Naive thymus-derived CD4-positive, alpha-beta T cell (primary cell): ENCODE measurements around the gene RTTN. TPM values are rescaled to one million over a fixed set of nuclear protein-coding genes. Genes with fewer than 3 reads are reported as not detected.
"Not testable (repeated sequence)": the region's sequence is repeated elsewhere in the genome, so short reads cannot be mapped to it uniquely, and the experiment has no call there.

Source experiments
- ATAC-seq: fragments of 150-1000 bp; cut with Tn5 transposase; 2 replicates; pipeline ENCODE4 v1.10.0; 2021; ENCODE audit warnings: mild to moderate bottlenecking, moderate library complexity
- CTCF ChIA-PET: fragments of 350-600 bp; sonication (Branson Sonifier 250); formaldehyde crosslinking; loops from one replicate; lab custom pipeline; 2021; ENCODE audit warnings: antibody characterized with exemption; lab: Charles Lee
- POLR2A ChIA-PET: fragments of 350-600 bp; sonication (Branson Sonifier 250); formaldehyde crosslinking; loops from one replicate; lab custom pipeline; 2021; ENCODE audit warnings: antibody characterized with exemption, inconsistent platforms; lab: Charles Lee
- DNase-seq, 9 donors: peaks; one replicate each; pipeline versions ENCODE4 v3.0.0 to v3.0.0-alpha.2; 2020 to 2022; ENCODE audit warnings: mixed read lengths in 1 of 9
- H3K27ac ChIP-seq: one replicate; pipeline ENCODE4 v1.7.0; 2013; ENCODE audit warnings: mild to moderate bottlenecking, low read depth, low read length, moderate library complexity
- H3K27me3 ChIP-seq, 2 donors: one replicate each; pipeline ENCODE4 v1.7.0; 2013; ENCODE audit warnings: low read length in 2 of 2, mild to moderate bottlenecking in 2 of 2, moderate library complexity in 2 of 2; ENCODE audit not compliant: control insufficient read depth in 2 of 2, insufficient read depth in 2 of 2
- H3K36me3 ChIP-seq, 3 experiments: 1 replicate in 2 of 3; 2 replicates in 1 of 3; pipeline ENCODE4 v1.7.0; 2013; ENCODE audit warnings: low read length in 3 of 3, mild to moderate bottlenecking in 3 of 3, moderate library complexity in 1 of 3; ENCODE audit not compliant: insufficient read depth in 3 of 3, control insufficient read depth in 2 of 3
- H3K4me1 ChIP-seq, 2 donors: one replicate each; pipeline ENCODE4 v1.7.0; 2013; ENCODE audit warnings: low read length in 2 of 2, mild to moderate bottlenecking in 2 of 2, moderate library complexity in 1 of 2; ENCODE audit not compliant: control insufficient read depth in 2 of 2, insufficient read depth in 2 of 2
- H3K4me3 ChIP-seq: 2 replicates; pipeline ENCODE4 v1.7.0; 2013; ENCODE audit warnings: mild to moderate bottlenecking, low read length
- H3K9me3 ChIP-seq, 3 experiments: 1 replicate in 2 of 3; 2 replicates in 1 of 3; pipeline ENCODE4 v1.7.0; 2013; ENCODE audit warnings: low read length in 3 of 3; ENCODE audit not compliant: control insufficient read depth in 2 of 3
- H3K27ac Mint-ChIP-seq, 9 donors: one replicate each; pipeline ENCODE4 v1.8.0; 2020 to 2022; ENCODE audit warnings: mixed read lengths in 9 of 9, mild to moderate bottlenecking in 8 of 9, moderate library complexity in 5 of 9, inconsistent platforms in 2 of 9
- H3K27me3 Mint-ChIP-seq, 5 donors: one replicate each; pipeline ENCODE4 v1.8.0; 2021 to 2022; ENCODE audit warnings: mixed read lengths in 5 of 5, mild to moderate bottlenecking in 1 of 5
- H3K36me3 Mint-ChIP-seq, 5 donors: one replicate each; pipeline ENCODE4 v1.8.0; 2020 to 2022; ENCODE audit warnings: mixed read lengths in 5 of 5, mild to moderate bottlenecking in 3 of 5, inconsistent platforms in 1 of 5
- H3K4me1 Mint-ChIP-seq, 7 donors: one replicate each; pipeline ENCODE4 v1.8.0; 2020 to 2022; ENCODE audit warnings: mixed read lengths in 7 of 7, mild to moderate bottlenecking in 3 of 7, inconsistent platforms in 1 of 7
- H3K4me3 Mint-ChIP-seq, 10 donors: one replicate each; pipeline ENCODE4 v1.8.0; 2020 to 2022; ENCODE audit warnings: mild to moderate bottlenecking in 10 of 10, mixed read lengths in 10 of 10, moderate library complexity in 6 of 10, inconsistent platforms in 2 of 10
- H3K9me3 Mint-ChIP-seq, 11 donors: one replicate each; pipeline ENCODE4 v1.8.0; 2020 to 2022; ENCODE audit warnings: mixed read lengths in 11 of 11, mild to moderate bottlenecking in 4 of 11, inconsistent platforms in 1 of 11, moderate library complexity in 1 of 11
- intact Hi-C, 2 donors: fragments of 100-400 bp; cut with micrococcal nuclease; formaldehyde crosslinking; loops; one replicate each; pipeline ENCODE4 v1.15.1; 2023
- polyA plus RNA-seq, 2 donors: library from polyadenylated mRNA; unstranded; fragments of 300-500 nt; fragmentation: Illumina TruSeq; gene quantifications; one replicate each; pipeline ENCODE4 v1.2.3, GENCODE V29; 2021
- total RNA-seq, 6 experiments: library from RNA in 5 of 6; stranded (reverse) in 5 of 6; gene quantifications; 1 replicate in 5 of 6; 2 replicates in 1 of 6; pipeline ENCODE4 v1.2.3 and lab custom pipeline; 2021 to 2026

The RTTN gene, protein sequence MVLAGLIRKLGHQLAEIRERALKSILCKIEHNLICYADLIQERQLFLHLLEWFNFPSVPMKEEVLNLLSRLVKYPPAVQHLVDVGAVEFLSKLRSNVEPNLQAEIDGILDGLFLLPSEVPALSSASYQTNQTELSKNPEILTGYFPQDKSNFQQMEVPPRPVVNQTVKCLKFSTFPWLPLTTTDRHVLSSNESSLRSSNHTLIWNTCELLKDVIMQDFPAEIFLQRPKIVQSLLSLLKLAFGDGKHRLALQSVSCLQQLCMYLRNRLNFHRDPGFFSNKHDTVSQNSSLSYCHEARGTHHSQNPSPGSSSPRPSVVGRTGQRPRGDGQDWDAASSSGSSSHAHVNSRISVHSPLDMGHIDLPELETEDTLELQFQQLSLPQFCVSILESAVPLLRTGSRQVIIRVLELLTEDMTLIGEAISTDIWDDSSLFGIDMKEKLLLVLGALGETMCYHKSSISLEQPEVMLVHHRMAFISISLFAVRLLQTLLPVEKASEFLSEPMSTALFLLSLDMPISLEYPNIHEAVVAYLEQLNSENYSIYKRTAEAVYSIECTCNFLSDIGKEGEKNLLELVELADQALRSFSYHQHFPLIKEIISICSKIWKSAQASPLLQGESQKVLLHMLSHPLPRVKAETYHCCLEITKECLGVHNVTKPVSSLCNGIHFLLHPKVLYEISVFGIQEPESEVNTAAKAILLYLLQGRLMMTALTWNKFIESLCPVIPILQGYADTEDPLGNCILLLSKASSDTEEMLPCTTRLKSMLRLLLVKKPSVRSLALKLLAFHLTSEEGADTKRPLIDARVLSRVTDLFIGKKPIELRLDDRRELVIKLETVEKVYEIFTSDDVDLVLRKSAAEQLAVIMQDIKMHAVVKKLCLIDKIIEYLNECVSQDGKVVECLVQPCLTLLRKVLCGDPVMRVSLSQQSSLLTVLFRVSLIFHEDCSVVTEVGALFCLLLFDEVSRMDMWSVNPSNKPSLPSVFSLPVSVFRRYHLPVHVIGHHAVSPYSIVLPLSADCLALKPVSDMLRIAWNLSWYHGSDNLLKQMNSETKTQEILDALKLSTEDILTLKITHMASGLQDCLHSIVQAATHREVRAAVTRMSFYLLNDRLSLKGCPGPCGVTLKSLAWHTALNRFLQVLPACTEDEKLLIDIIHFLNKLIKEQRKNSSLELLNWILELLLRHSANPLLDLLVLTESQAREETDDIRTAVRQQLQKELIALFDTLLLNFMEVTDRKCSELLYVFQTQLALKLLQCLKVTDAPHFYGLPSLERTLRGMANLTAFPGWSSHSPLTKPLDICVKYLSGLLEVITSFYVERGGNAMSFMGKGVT (N-terminal part only)
- total RNA-seq (10 to 100 TPM; 26.8 to 33.2 (median 28.2) TPM), polyA plus RNA-seq (1 to 10 TPM; 2.8 to 8.3 TPM), total RNA-seq (lab: John Stamatoyannopoulos, UW) (73.8 reads per million, percentile 79 among the genes with 10 or more reads in this experiment)

DNA sequence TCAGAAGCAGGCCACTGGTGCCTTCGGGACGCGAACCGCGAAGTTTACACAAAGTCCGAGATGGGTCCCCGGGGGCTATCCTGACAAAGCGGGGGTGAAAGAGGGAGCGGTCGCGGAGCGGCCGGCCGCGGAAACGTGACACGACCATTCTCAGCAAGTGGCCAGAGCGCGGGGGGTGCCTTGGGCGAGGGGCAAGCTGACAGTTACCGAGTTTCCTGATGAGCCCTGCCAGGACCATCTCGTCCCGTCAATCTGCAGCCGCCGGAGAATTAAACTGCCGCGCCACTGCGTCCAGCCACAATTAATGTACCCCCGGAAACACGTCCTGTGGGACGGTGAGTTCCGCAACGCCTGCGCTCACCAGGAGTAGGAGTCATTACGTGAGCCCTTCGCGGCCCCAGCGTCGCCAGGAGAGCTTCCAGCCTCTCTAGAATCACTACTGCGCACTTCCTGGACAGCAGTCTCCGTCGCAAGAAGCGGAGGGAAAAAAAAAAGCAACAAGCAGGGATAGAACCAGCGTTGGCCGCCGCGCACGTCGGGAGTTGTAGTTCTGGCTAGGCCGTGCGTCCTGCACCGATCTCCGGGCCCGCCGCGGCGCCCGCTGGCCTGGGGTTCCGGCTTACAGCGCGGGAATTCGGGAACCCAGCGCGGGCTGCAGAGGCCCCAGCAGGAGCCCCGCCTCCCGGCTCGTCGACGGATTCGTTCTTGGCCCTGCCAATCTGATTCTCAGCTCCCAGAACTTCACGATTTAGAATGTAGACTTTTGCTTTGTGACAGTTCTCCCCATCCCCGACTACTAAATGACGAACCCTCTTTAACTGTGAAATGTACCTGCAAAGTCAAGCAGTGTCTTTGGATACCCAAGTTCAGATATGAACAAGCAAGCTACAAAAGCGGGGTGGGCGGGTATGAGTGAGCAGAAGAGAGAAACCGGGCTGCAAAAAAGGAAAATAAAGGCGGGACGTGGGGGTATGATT, at the start of gene RTTN:
Gene RTTN, minus strand, starts transcription at position 267 of the 977 bp plus-strand sequence. Its CDS starts 29 bp downstream, at position 238.
- CTCF ChIA-PET: interaction anchor here (0.5 kb wide), 1 partner anchor 1496 kb away, joined by 3 read pairs; no protein-coding TSS in a partner anchor
- peak; percentile 96 for ATAC-seq
- POLR2A ChIA-PET: interaction anchor here (0.6 to 2.1 kb wide), 5 partner anchors 9 to 1491 kb away, joined by 3 to 7 read pairs (median 3); partner anchors contain the start of gene TMX3

DNA sequence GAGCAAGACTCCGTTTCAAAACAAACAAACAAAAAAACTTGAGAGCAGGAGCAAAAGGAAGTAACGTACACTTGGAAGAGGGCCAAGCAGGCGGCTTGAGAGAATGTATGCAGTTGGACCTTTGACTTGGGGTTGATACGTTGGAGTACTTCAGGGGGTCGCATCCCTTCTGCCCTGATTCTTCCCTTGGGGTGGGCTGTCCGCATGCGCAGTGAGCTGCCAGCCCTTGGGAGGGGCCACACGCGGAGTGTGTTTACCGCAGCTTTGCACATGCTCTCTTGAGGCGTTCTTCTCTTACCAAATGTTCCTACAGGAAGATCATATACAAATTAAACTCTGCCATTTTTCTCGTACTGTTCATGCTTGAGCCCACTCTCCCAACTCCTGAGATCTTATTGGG, 45.3 kb upstream of the RTTN start:
- no peak overlapping the region for H3K4me3 Mint-ChIP-seq
- no peaks in the 10 kb centered on the region for H3K36me3 ChIP-seq
- no peaks in the 10 kb centered on the region for H3K4me1 ChIP-seq
- H3K4me3 ChIP-seq: no peak overlapping the region
- H3K9me3 ChIP-seq: no peaks in the 10 kb centered on the region
- ATAC-seq (no peak), DNase-seq (no peak)
- no peaks in the 10 kb centered on the region for H3K36me3 Mint-ChIP-seq
- no peak overlapping the region for H3K27ac Mint-ChIP-seq
- H3K27me3 Mint-ChIP-seq: peaks cover 0 to 13% (median 0%) of the 10 kb centered on the region in 5 donors
- H3K4me1 Mint-ChIP-seq: no peaks in the 10 kb centered on the region
- no peak overlapping the region for H3K27ac ChIP-seq
- intact Hi-C loops: no loop called here
- ChIA-PET POLR2A (no interaction called here), CTCF (no interaction called here)
- H3K27me3 ChIP-seq: no peaks in the 10 kb centered on the region
- peaks cover 0 to 1% (median 0%) of the 10 kb centered on the region in 11 donors for H3K9me3 Mint-ChIP-seq

More for the DNA sequence above, at the start of gene RTTN:
- Histone ChIP-seq H3K27me3 (no peaks in the 10 kb centered on the region), H3K4me3 (peak within 1 kb of the TSS; percentile 91), H3K36me3 (peaks cover 0 to 10% (median 0%) of the 10 kb centered on the region in 3 experiments), H3K4me1 (peaks cover 5 to 9% of the 10 kb centered on the region in 2 donors), H3K27ac (peak within 1 kb of the TSS; percentile 87), H3K9me3 (no peaks in the 10 kb centered on the region)
- DNase-seq: peak; percentile 88 to 95 (median 92)
- Mint-ChIP-seq H3K4me1 (peaks cover 8 to 42% (median 34%) of the 10 kb centered on the region in 7 donors), H3K4me3 (peak within 1 kb of the TSS; percentile 90 to 99 (median 97)), H3K36me3 (peaks cover 0 to 10% (median 5%) of the 10 kb centered on the region in 5 donors), H3K9me3 (peaks cover 0 to 2% (median 0%) of the 10 kb centered on the region in 11 donors), H3K27me3 (peaks cover 0 to 11% (median 0%) of the 10 kb centered on the region in 5 donors), H3K27ac (peak within 1 kb of the TSS; percentile 97 to 100 (median 99))
- intact Hi-C loops: loop anchor here (1.0 to 10.0 kb wide), 5 partner anchors 83 to 1490 kb away; partner anchors contain the start of genes SOCS6 (in 2 of the 2) and TMX3 (in 2 of the 2)

- H3K4me3 Mint-ChIP-seq, H3K4me1 Mint-ChIP-seq, H3K4me3 ChIP-seq, H3K9me3 ChIP-seq, H3K27me3 ChIP-seq, DNase-seq, H3K36me3 ChIP-seq, ATAC-seq, intact Hi-C loops, H3K27ac ChIP-seq, H3K9me3 Mint-ChIP-seq, H3K4me1 ChIP-seq, H3K27ac Mint-ChIP-seq, H3K27me3 Mint-ChIP-seq, H3K36me3 Mint-ChIP-seq, POLR2A ChIA-PET, CTCF ChIA-PET: not testable (repeated sequence)
Measured at GRCh38 chr18:70249861-70250260, 44.4 kb upstream of the RTTN start.

DNA sequence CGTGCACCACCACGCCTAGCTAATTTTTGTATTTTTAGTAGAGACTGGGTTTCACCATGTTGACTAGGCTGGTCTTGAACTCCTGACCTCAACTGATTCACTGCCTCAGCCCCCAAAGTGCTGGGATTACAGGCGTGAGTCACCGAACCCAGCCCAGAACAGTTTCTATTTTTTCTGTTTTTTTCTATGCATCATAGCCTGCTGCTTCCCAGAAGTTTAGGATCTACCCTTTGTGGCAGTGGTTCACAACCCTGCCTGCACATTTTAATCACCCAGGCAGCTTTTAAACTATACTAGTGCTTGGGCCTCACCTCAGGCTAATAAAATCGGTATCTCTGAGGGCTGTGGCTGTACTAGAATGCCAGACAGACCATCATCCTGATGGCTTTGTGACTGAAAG, 43.6 kb upstream of the RTTN start:
- intact Hi-C loops: no loop called here
- no peaks in the 10 kb centered on the region for H3K4me1 ChIP-seq
- no peak overlapping the region for H3K27ac ChIP-seq
- no peaks in the 10 kb centered on the region for H3K36me3 Mint-ChIP-seq
- no peaks in the 10 kb centered on the region for H3K36me3 ChIP-seq
- H3K27me3 Mint-ChIP-seq: peaks cover 0 to 6% (median 0%) of the 10 kb centered on the region in 5 donors
- DNase-seq (no peak), ATAC-seq (no peak)
- POLR2A ChIA-PET: no interaction called here
- peaks cover 0 to 1% (median 0%) of the 10 kb centered on the region in 11 donors for H3K9me3 Mint-ChIP-seq
- no peaks in the 10 kb centered on the region for H3K9me3 ChIP-seq
- no peaks in the 10 kb centered on the region for H3K4me1 Mint-ChIP-seq
- CTCF ChIA-PET: no interaction called here
- H3K4me3 ChIP-seq: no peak overlapping the region
- H3K27ac Mint-ChIP-seq: no peak overlapping the region
- H3K4me3 Mint-ChIP-seq: no peak overlapping the region
- H3K27me3 ChIP-seq: no peaks in the 10 kb centered on the region

GRCh38 chr18:70246061-70246466, 40.6 kb upstream of the RTTN start:
- ChIA-PET POLR2A (no interaction called here), CTCF (no interaction called here)
- Mint-ChIP-seq H3K27me3 (peaks cover 0 to 6% (median 0%) of the 10 kb centered on the region in 5 donors), H3K27ac (no peak overlapping the region), H3K4me3 (no peak overlapping the region), H3K36me3 (no peaks in the 10 kb centered on the region), H3K4me1 (no peaks in the 10 kb centered on the region), H3K9me3 (peaks cover 0 to 4% (median 0%) of the 10 kb centered on the region in 11 donors)
- no peaks in the 10 kb centered on the region for H3K9me3 ChIP-seq
- no peaks in the 10 kb centered on the region for H3K4me1 ChIP-seq
- no peak for DNase-seq
- H3K27me3 ChIP-seq: no peaks in the 10 kb centered on the region
- no peaks in the 10 kb centered on the region for H3K36me3 ChIP-seq
- no peak overlapping the region for H3K27ac ChIP-seq
- H3K4me3 ChIP-seq: no peak overlapping the region
- intact Hi-C loops: no loop called here
- no peak for ATAC-seq
